ENCODE data around the gene TNFAIP8L2. TPM values are rescaled to one million over a fixed set of nuclear protein-coding genes. Genes with fewer than 3 reads are reported as not detected.
A peak's percentile ranks its signal among the peaks of the same experiment; 100 is the strongest.

TNFAIP8L2 gene
- total and polyA plus RNA-seq, 2 of the 8 experiments (the other 6 are each of a cell fraction or from before 2014, with no cell fraction given), result not detected

- no peak for TF ChIP-seq EZH2 (IDR thresholded peaks at IDR 0.05; ENCODE audit: low read depth, low read length, severe bottlenecking)
- TF ChIP-seq POLR2AphosphoS5 (IDR thresholded peaks at IDR 0.05; ENCODE audit: low read depth, low read length), result peak; percentile 77
- TF ChIP-seq CHD2 (IDR thresholded peaks at IDR 0.05; ENCODE audit: low read length), result peak; percentile 80
- peak; percentile 75 for TF ChIP-seq E2F6 (IDR thresholded peaks at IDR 0.05)
- no peak for TF ChIP-seq CHD1 (IDR thresholded peaks at IDR 0.05; ENCODE audit: low read depth, low read length)
- TF ChIP-seq FOSL1 (IDR thresholded peaks at IDR 0.05; ENCODE audit: insufficient read depth, low read depth, low read length), result no peak
- TF ChIP-seq RAD21 (IDR thresholded peaks at IDR 0.05 in 1 of 2, conservative IDR thresholded peaks at IDR 0.05 in 1 of 2; ENCODE audit: low read depth in 2 of 2, low read length in 2 of 2), result 0 out of 4 replicates have a peak, but pooled peaks of 1 of the 2 experiments have one; percentile 10
- peak; percentile 67 for TF ChIP-seq MAX (IDR thresholded peaks at IDR 0.05)
- no peak for TF ChIP-seq SAP30 (IDR thresholded peaks at IDR 0.05; ENCODE audit: insufficient read depth, insufficient replicate concordance, low read length)
- TF ChIP-seq SP2 (IDR thresholded peaks at IDR 0.05; ENCODE audit: low read length), result peak; percentile 57
- no peak for TF ChIP-seq BRCA1 (IDR thresholded peaks at IDR 0.05; ENCODE audit: low read depth, low read length)
- no peak for TF ChIP-seq CBX5 (IDR thresholded peaks at IDR 0.05; ENCODE audit: low read depth, low read length)
- no peak for TF ChIP-seq KDM5A (IDR thresholded peaks at IDR 0.05; ENCODE audit: low read length)
- TF ChIP-seq CEBPB (IDR thresholded peaks at IDR 0.05; ENCODE audit: low read depth, low read length), result no peak
- TF ChIP-seq SIN3A (conservative IDR thresholded peaks at IDR 0.05 in 1 of 2, IDR thresholded peaks at IDR 0.05 in 1 of 2; ENCODE audit: low read depth in 1 of 2, low read length in 2 of 2), result no peak
- TF ChIP-seq POLR2A (IDR thresholded peaks at IDR 0.05; ENCODE audit: control extremely low read depth in 1 of 2, low read depth in 2 of 2, low read length in 2 of 2), result peak in 1 of 2 experiments; percentile 67; a peak in 1 of 3 replicates
- TF ChIP-seq BACH1 (IDR thresholded peaks at IDR 0.05; ENCODE audit: low read length), result peak; percentile 9; the same call in 1 of the 2 replicates
Observed at GRCh38 chr1:151130987-151131586, 25.4 kb upstream of the TNFAIP8L2 start (continued).

All from H1 (cell line).